Liver (tissue), 9 donors: Measurements from ENCODE around the gene CPNE9. TPM values are rescaled to one million over a fixed set of nuclear protein-coding genes. Genes with fewer than 3 reads are reported as not detected.

ENCODE experiments used
- DNase-seq: peaks from one replicate; pipeline ENCODE4 v3.0.0-alpha.2; 2017; ENCODE audit warnings: low spot score
- H3K27ac ChIP-seq, 2 donors: one replicate each; pipeline ENCODE4 v1.7.0; 2013; ENCODE audit warnings: inconsistent platforms in 2 of 2, low read length in 2 of 2, control low read depth in 1 of 2, low read depth in 1 of 2, mild to moderate bottlenecking in 1 of 2
- H3K27me3 ChIP-seq, 4 donors: one replicate each; pipeline versions ENCODE4 v1.6.1 to v1.7.0; 2013; ENCODE audit warnings: low read length in 3 of 4, inconsistent platforms in 1 of 4, mild to moderate bottlenecking in 1 of 4, moderate library complexity in 1 of 4; ENCODE audit not compliant: control insufficient read depth in 4 of 4, insufficient read depth in 4 of 4
- H3K36me3 ChIP-seq, 4 donors: one replicate each; pipeline versions ENCODE4 v1.6.1 to v1.7.0; 2013; ENCODE audit warnings: low read length in 3 of 4, mild to moderate bottlenecking in 3 of 4, low read depth in 1 of 4, moderate library complexity in 1 of 4; ENCODE audit not compliant: control insufficient read depth in 4 of 4, insufficient read depth in 3 of 4
- H3K4me1 ChIP-seq, 4 donors: one replicate each; pipeline versions ENCODE4 v1.6.1 to v1.7.0; 2013; ENCODE audit warnings: low read length in 3 of 4, mild to moderate bottlenecking in 3 of 4, moderate library complexity in 1 of 4; ENCODE audit not compliant: control insufficient read depth in 4 of 4, insufficient read depth in 4 of 4
- H3K4me3 ChIP-seq, 3 donors: one replicate each; pipeline versions ENCODE4 v1.6.1 to v1.7.0; 2013; ENCODE audit warnings: low read length in 3 of 3, control low read depth in 1 of 3, low read depth in 1 of 3, mild to moderate bottlenecking in 1 of 3
- H3K9ac ChIP-seq, 2 donors: one replicate each; pipeline ENCODE4 v1.7.0; 2013; ENCODE audit warnings: low read length in 2 of 2, mild to moderate bottlenecking in 2 of 2, moderate library complexity in 2 of 2, control low read depth in 1 of 2, low read depth in 1 of 2
- H3K9me3 ChIP-seq, 4 donors: one replicate each; pipeline versions ENCODE4 v1.6.1 to v1.7.0; 2013; ENCODE audit warnings: low read length in 3 of 4; ENCODE audit not compliant: control insufficient read depth in 4 of 4
- EGR1 ChIP-seq, 2 donors: IDR thresholded peaks; 2 replicates each; pipeline ENCODE4 v1.6.1; 2016 to 2018; ENCODE audit warnings: antibody characterized with exemption in 2 of 2, low read depth in 2 of 2
- FOXA1 ChIP-seq: IDR thresholded peaks from 2 replicates; pipeline ENCODE4 v1.6.1; 2016; ENCODE audit warnings: antibody characterized with exemption
- FOXA2 ChIP-seq: IDR thresholded peaks from 2 replicates; pipeline ENCODE4 v1.6.1; 2016; ENCODE audit warnings: antibody characterized with exemption
- GABPA ChIP-seq, 2 donors: IDR thresholded peaks in 1 of 2; conservative IDR thresholded peaks in 1 of 2; 2 replicates each; pipeline ENCODE4 v1.6.1; 2016; ENCODE audit warnings: antibody characterized with exemption in 2 of 2, mild to moderate bottlenecking in 1 of 2, moderate library complexity in 1 of 2
- HNF4A ChIP-seq, 2 donors: conservative IDR thresholded peaks; 2 replicates each; pipeline ENCODE4 v1.6.1; 2016; ENCODE audit warnings: antibody characterized with exemption in 2 of 2, mild to moderate bottlenecking in 2 of 2
- HNF4G ChIP-seq: IDR thresholded peaks from 2 replicates; pipeline ENCODE4 v1.6.1; 2016; ENCODE audit warnings: antibody characterized with exemption
- JUND ChIP-seq, 2 donors: IDR thresholded peaks; 2 replicates each; pipeline ENCODE4 v1.6.1; 2016; ENCODE audit warnings: antibody characterized with exemption in 2 of 2
- MAX ChIP-seq: IDR thresholded peaks from 2 replicates; pipeline ENCODE4 v1.6.1; 2016; ENCODE audit warnings: antibody characterized with exemption
- NR2F2 ChIP-seq: IDR thresholded peaks from 2 replicates; pipeline ENCODE4 v1.6.1; 2016; ENCODE audit warnings: antibody characterized with exemption
- RAD21 ChIP-seq, 2 donors: IDR thresholded peaks; 2 replicates each; pipeline ENCODE4 v1.6.1; 2016; ENCODE audit warnings: antibody characterized with exemption in 2 of 2, mild to moderate bottlenecking in 2 of 2
- RXRA ChIP-seq, 2 donors: IDR thresholded peaks; 2 replicates each; pipeline ENCODE4 v1.6.1; 2017 to 2018; ENCODE audit warnings: antibody characterized with exemption in 2 of 2, mild to moderate bottlenecking in 1 of 2
- SP1 ChIP-seq: IDR thresholded peaks from 2 replicates; pipeline ENCODE4 v1.6.1; 2018; ENCODE audit warnings: antibody characterized with exemption, mild to moderate bottlenecking
- TAF1 ChIP-seq: conservative IDR thresholded peaks from 2 replicates; pipeline ENCODE4 v1.6.1; 2016; ENCODE audit warnings: antibody characterized with exemption, mild to moderate bottlenecking
- YY1 ChIP-seq: IDR thresholded peaks from 2 replicates; pipeline ENCODE4 v1.6.1; 2016; ENCODE audit warnings: antibody characterized with exemption, mild to moderate bottlenecking
- WGBS: extraction: QIAGEN DNeasy Blood & Tissue Kit; methylation state at CpG from one replicate; pipeline ENCODE4 v1.1.7; 2013; 5-methylcytosine and 5-hydroxymethylcytosine counted together
- polyA plus RNA-seq, 2 donors: library from polyadenylated mRNA; stranded (reverse) in 1 of 2; unstranded in 1 of 2; fragments of 200-250 nt in 1 of 2; fragments of >200 nt in 1 of 2; fragmentation: Nextera tagmentation in 1 of 2; extraction: Ambion mirVana in 1 of 2; gene quantifications; one replicate each; pipeline versions ENCODE4 v1.2.1 to v1.2.3, GENCODE V29; 2013 to 2015
- total RNA-seq, 2 donors: library from RNA; depleted of rRNA; stranded (reverse); fragments of >200 nt; gene quantifications; one replicate each; pipeline ENCODE4 v1.2.3, GENCODE V29; 2014
- TF ChIP-seq, protein P1 (sequence below): IDR thresholded peaks from 2 replicates; pipeline ENCODE4 v1.6.1; 2016; ENCODE audit warnings: antibody characterized with exemption, mild to moderate bottlenecking
- TF ChIP-seq, protein P2 (sequence below): IDR thresholded peaks from 2 replicates; pipeline ENCODE4 v1.6.1; 2016; ENCODE audit warnings: antibody characterized with exemption
- TF ChIP-seq, protein P3 (sequence below): fragments of 150-350 bp; IDR thresholded peaks from 2 replicates; pipeline ENCODE4 v1.5.1; 2017; ENCODE audit warnings: improper control_type of control experiment, low read depth, low read length; ENCODE audit not compliant: missing input control
- TF ChIP-seq, protein P4 (sequence below): IDR thresholded peaks from 2 replicates; pipeline ENCODE4 v1.6.1; 2016; ENCODE audit warnings: antibody characterized with exemption
- donor health status: healthy.
- donor health status: healthy.
- donor health status: healthy.
- donor health status: healthy.
- donor health status: healthy.

Gene CPNE9
- total and polyA plus RNA-seq, 4 donors, result not detected

DNA sequence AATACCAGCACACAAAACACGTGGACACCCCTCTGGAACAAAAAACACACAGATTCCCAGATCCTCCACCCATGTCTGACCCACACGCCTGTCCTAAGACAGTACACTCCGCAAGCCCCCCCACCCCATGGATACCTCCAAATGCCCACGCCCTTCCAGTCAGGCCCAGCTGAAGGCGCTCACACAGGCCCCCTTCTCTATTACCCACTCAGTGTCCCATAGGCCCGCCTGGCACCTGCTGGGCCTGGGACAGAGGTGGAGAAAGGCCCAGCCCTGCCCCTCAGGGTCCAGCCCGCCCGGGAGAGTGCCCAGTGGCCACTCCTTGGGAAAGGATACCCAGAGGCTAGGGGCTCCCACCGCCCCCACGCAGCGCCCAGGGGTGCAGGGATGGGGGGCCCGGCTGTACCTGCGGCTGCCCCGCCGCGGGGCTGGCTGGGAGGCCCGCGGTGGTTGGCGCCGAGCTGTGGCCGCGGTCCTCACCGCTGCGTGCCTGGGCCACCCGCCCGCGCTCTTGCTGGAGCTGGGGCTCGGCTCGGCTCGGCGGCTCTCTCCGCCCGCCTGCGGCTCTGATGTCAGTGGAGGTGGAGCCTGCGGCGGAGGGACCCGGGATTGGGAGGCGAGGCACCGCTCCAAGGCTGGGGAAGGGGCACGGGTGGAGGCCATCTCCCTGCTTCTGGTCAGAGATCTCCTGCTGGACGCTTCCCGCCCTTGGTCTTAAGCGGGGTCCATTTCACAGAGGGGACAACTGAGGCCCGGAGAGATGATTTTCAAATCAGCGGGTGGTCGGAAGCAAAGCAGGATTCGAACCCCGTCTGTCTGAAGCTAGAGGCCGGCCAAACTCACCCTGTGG lies 66.0 kb downstream of the CPNE9 start, which contains the start of gene CAMK1:
Gene CAMK1 (minus strand): TSS at position 522 of the 850 bp plus-strand sequence. CDS start 2,198 bp downstream, outside the sequence.
- Histone ChIP-seq H3K9me3 (no peaks in the 10 kb centered on the region), H3K36me3 (peaks cover 0 to 8% (median 4%) of the 10 kb centered on the region in 4 donors), H3K27me3 (no peaks in the 10 kb centered on the region), H3K27ac (peak within 1 kb of the TSS; percentile 88 to 93), H3K4me3 (peak within 1 kb of the TSS; percentile 50 to 70 (median 68)), H3K9ac (peak within 1 kb of the TSS; percentile 59 to 74), H3K4me1 (peaks cover 8 to 28% (median 22%) of the 10 kb centered on the region in 4 donors)
- 4% methylated on average over 49 of the region's 49 CpGs for WGBS
- TF ChIP-seq YY1, result peak; percentile 37
- TF ChIP-seq RAD21 (IDR thresholded peaks at IDR 0.05), result peak in 1 of 2 donors; percentile 32
- TF ChIP-seq GABPA (IDR thresholded peaks at IDR 0.05 in 1 of 2, conservative IDR thresholded peaks at IDR 0.05 in 1 of 2), result no peak
- TF ChIP-seq, protein P1, sequence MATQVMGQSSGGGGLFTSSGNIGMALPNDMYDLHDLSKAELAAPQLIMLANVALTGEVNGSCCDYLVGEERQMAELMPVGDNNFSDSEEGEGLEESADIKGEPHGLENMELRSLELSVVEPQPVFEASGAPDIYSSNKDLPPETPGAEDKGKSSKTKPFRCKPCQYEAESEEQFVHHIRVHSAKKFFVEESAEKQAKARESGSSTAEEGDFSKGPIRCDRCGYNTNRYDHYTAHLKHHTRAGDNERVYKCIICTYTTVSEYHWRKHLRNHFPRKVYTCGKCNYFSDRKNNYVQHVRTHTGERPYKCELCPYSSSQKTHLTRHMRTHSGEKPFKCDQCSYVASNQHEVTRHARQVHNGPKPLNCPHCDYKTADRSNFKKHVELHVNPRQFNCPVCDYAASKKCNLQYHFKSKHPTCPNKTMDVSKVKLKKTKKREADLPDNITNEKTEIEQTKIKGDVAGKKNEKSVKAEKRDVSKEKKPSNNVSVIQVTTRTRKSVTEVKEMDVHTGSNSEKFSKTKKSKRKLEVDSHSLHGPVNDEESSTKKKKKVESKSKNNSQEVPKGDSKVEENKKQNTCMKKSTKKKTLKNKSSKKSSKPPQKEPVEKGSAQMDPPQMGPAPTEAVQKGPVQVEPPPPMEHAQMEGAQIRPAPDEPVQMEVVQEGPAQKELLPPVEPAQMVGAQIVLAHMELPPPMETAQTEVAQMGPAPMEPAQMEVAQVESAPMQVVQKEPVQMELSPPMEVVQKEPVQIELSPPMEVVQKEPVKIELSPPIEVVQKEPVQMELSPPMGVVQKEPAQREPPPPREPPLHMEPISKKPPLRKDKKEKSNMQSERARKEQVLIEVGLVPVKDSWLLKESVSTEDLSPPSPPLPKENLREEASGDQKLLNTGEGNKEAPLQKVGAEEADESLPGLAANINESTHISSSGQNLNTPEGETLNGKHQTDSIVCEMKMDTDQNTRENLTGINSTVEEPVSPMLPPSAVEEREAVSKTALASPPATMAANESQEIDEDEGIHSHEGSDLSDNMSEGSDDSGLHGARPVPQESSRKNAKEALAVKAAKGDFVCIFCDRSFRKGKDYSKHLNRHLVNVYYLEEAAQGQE, result peak; percentile 8
- peak; percentile 70 for DNase-seq

DNA sequence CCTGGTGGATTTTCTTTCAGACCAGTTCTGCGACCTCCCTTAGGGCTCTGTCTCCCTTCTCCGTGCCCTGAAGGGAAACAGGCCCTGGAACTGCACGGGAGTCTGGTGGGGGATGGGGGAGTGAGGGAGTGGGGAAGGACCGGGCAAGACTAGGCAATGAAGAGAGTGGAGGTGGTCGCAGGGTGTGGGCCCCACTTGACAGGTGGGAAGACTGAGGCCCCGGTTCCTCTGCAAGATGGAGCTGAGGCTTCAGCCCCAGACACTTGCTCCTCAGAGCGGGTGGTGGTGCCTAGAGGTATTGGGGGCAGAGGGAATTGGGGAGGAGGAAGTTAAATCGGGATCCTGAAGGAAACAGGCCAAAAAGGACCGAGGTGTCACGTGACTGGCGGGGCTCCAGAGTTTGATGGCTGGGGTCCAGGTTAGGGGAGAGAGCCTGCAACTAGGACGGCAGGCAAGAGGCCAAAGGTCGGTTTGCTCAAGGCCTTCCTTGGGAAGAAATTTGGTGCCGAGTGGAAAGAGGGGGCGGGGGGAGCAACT lies 66.7 kb downstream of the CPNE9 start:
- TF ChIP-seq, protein P2, sequence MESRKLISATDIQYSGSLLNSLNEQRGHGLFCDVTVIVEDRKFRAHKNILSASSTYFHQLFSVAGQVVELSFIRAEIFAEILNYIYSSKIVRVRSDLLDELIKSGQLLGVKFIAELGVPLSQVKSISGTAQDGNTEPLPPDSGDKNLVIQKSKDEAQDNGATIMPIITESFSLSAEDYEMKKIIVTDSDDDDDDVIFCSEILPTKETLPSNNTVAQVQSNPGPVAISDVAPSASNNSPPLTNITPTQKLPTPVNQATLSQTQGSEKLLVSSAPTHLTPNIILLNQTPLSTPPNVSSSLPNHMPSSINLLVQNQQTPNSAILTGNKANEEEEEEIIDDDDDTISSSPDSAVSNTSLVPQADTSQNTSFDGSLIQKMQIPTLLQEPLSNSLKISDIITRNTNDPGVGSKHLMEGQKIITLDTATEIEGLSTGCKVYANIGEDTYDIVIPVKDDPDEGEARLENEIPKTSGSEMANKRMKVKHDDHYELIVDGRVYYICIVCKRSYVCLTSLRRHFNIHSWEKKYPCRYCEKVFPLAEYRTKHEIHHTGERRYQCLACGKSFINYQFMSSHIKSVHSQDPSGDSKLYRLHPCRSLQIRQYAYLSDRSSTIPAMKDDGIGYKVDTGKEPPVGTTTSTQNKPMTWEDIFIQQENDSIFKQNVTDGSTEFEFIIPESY, result peak; percentile 40
- TF ChIP-seq, protein P3, sequence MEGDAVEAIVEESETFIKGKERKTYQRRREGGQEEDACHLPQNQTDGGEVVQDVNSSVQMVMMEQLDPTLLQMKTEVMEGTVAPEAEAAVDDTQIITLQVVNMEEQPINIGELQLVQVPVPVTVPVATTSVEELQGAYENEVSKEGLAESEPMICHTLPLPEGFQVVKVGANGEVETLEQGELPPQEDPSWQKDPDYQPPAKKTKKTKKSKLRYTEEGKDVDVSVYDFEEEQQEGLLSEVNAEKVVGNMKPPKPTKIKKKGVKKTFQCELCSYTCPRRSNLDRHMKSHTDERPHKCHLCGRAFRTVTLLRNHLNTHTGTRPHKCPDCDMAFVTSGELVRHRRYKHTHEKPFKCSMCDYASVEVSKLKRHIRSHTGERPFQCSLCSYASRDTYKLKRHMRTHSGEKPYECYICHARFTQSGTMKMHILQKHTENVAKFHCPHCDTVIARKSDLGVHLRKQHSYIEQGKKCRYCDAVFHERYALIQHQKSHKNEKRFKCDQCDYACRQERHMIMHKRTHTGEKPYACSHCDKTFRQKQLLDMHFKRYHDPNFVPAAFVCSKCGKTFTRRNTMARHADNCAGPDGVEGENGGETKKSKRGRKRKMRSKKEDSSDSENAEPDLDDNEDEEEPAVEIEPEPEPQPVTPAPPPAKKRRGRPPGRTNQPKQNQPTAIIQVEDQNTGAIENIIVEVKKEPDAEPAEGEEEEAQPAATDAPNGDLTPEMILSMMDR, result no peak
- TF ChIP-seq RAD21 (IDR thresholded peaks at IDR 0.05) (peak in 1 of 2 donors; percentile 44), HNF4A (conservative IDR thresholded peaks at IDR 0.05) (peak; percentile 91), EGR1 (IDR thresholded peaks at IDR 0.05; ENCODE audit: low read depth in 2 of 2) (peak; percentile 65 to 74), RXRA (IDR thresholded peaks at IDR 0.05) (peak; percentile 41 to 69), FOXA2 (peak; percentile 28), MAX (peak; percentile 48), NR2F2 (peak; percentile 95), YY1 (no peak), HNF4G (peak; percentile 76), TAF1 (no peak), GABPA (IDR thresholded peaks at IDR 0.05 in 1 of 2, conservative IDR thresholded peaks at IDR 0.05 in 1 of 2) (peak in 1 of 2 donors; percentile 55), SP1 (peak; percentile 89), FOXA1 (no peak), JUND (IDR thresholded peaks at IDR 0.05) (peak in 1 of 2 donors; percentile 46)
- TF ChIP-seq, protein P1, result peak; percentile 28
- TF ChIP-seq, protein P4, sequence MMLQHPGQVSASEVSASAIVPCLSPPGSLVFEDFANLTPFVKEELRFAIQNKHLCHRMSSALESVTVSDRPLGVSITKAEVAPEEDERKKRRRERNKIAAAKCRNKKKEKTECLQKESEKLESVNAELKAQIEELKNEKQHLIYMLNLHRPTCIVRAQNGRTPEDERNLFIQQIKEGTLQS, result peak; percentile 39

More for the DNA sequence above, 66.7 kb downstream of the CPNE9 start:
- no peaks in the 10 kb centered on the region for H3K27me3 ChIP-seq
- H3K36me3 ChIP-seq, result peaks cover 0 to 6% (median 4%) of the 10 kb centered on the region in 4 donors
- H3K4me1 ChIP-seq, result peaks cover 8 to 28% (median 22%) of the 10 kb centered on the region in 4 donors
- H3K9me3 ChIP-seq, result no peaks in the 10 kb centered on the region
- H3K27ac ChIP-seq, result peak overlapping the region; percentile 88 to 93
- WGBS, result 7% methylated on average over 15 of the region's 15 CpGs
- peak; percentile 83 for DNase-seq
- peak overlapping the region; percentile 59 to 74 for H3K9ac ChIP-seq
- H3K4me3 ChIP-seq, result peak overlapping the region; percentile 50 to 70 (median 68)
